HepG2 (cell line): ENCODE measurements around the gene GALNT15. TPM values are rescaled to one million over a fixed set of nuclear protein-coding genes. Genes with fewer than 3 reads are reported as not detected.

Experiments used
- DRAP1 ChIP-seq: IDR thresholded peaks from 2 replicates; pipeline ENCODE4 v1.6.1; 2016; ENCODE audit warnings: missing genetic modification reagents, missing compliant biosample characterization
- EZH2 ChIP-seq: conservative IDR thresholded peaks from 2 replicates; pipeline ENCODE4 v1.6.1; 2012; ENCODE audit warnings: mild to moderate bottlenecking, low read depth, low read length, moderate library complexity
- GATAD1 ChIP-seq: IDR thresholded peaks from 2 replicates; pipeline ENCODE4 v1.6.1; 2016; ENCODE audit warnings: missing genetic modification reagents, missing compliant biosample characterization
- IKZF1 ChIP-seq: fragments of 450-650 bp; IDR thresholded peaks from 2 replicates; pipeline ENCODE4 v1.7.1; 2016
- KLF16 ChIP-seq, 2 experiments: sonication (generic) in 1 of 2; formaldehyde crosslinking in 1 of 2; IDR thresholded peaks; 2 replicates each; pipeline versions ENCODE4 v1.6.1 to v1.8.0; 2016 to 2023; ENCODE audit warnings: missing genetic modification reagents in 2 of 2, missing compliant biosample characterization in 1 of 2
- MAFG ChIP-seq: sonication (generic); formaldehyde crosslinking; IDR thresholded peaks from 2 replicates; pipeline ENCODE4 v1.5.1; 2020; ENCODE audit warnings: mild to moderate bottlenecking, missing genetic modification reagents
- MAFK ChIP-seq, 2 experiments: IDR thresholded peaks in 1 of 2; conservative IDR thresholded peaks in 1 of 2; 2 replicates each; pipeline ENCODE4 v1.6.1; 2011; ENCODE audit warnings: improper control_type of control experiment in 2 of 2, low read length in 2 of 2
- MATR3 ChIP-seq: sonication (generic); formaldehyde crosslinking; IDR thresholded peaks from 2 replicates; pipeline ENCODE4 v1.4.0; 2020; ENCODE audit warnings: missing genetic modification reagents
- MIER2 ChIP-seq: IDR thresholded peaks from 2 replicates; pipeline ENCODE4 v1.6.1; 2016; ENCODE audit warnings: missing biosample characterization, missing genetic modification reagents
- POLR2G ChIP-seq: fragments of 200-400 bp; formaldehyde crosslinking; IDR thresholded peaks from 2 replicates; pipeline ENCODE4 v1.6.1; 2018; ENCODE audit warnings: mild to moderate bottlenecking, low read depth, low read length, moderate library complexity
- TCF7 ChIP-seq: sonication (generic); IDR thresholded peaks from 2 replicates; pipeline ENCODE4 v1.6.1; 2016; ENCODE audit warnings: antibody characterized with exemption, low read depth
- TSC22D2 ChIP-seq: sonication (generic); formaldehyde crosslinking; IDR thresholded peaks from 2 replicates; pipeline ENCODE4 v1.5.1; 2020; ENCODE audit warnings: missing genetic modification reagents, mild to moderate bottlenecking, borderline replicate concordance
- XBP1 ChIP-seq: sonication (generic); formaldehyde crosslinking; IDR thresholded peaks from 2 replicates; pipeline ENCODE4 v1.5.0; 2020; ENCODE audit warnings: missing genetic modification reagents
- ZFP62 ChIP-seq: sonication (generic); formaldehyde crosslinking; IDR thresholded peaks from 2 replicates; pipeline ENCODE4 v1.4.0; 2020; ENCODE audit warnings: missing genetic modification reagents
- ZNF276 ChIP-seq: sonication (generic); formaldehyde crosslinking; IDR thresholded peaks from 2 replicates; pipeline ENCODE4 v1.4.0; 2020; ENCODE audit warnings: mild to moderate bottlenecking, low read depth, missing genetic modification reagents
- ZNF280B ChIP-seq: sonication (generic); formaldehyde crosslinking; IDR thresholded peaks from 2 replicates; pipeline ENCODE4 v1.5.0; 2020; ENCODE audit warnings: missing genetic modification reagents, mild to moderate bottlenecking, borderline replicate concordance
- ZNF34 ChIP-seq: sonication (generic); formaldehyde crosslinking; IDR thresholded peaks from 2 replicates; pipeline ENCODE4 v1.4.0; 2020; ENCODE audit warnings: mild to moderate bottlenecking, missing genetic modification reagents, borderline replicate concordance
- ZNF646 ChIP-seq: sonication (generic); formaldehyde crosslinking; IDR thresholded peaks from 2 replicates; pipeline ENCODE4 v1.9.0; 2021; ENCODE audit warnings: mild to moderate bottlenecking, missing genetic modification reagents
- ZNF75D ChIP-seq: sonication (generic); formaldehyde crosslinking; IDR thresholded peaks from 2 replicates; pipeline ENCODE4 v1.8.1; 2023; ENCODE audit warnings: missing genetic modification reagents, mild to moderate bottlenecking, borderline replicate concordance
- ZNF850 ChIP-seq: sonication (generic); formaldehyde crosslinking; conservative IDR thresholded peaks from 2 replicates; pipeline ENCODE4 v1.9.0; 2021; ENCODE audit warnings: mild to moderate bottlenecking, missing genetic modification reagents
- polyA plus RNA-seq, 8 experiments: library from polyadenylated mRNA; depleted of rRNA in 3 of 8; stranded (reverse) in 7 of 8; unstranded in 1 of 8; fragments of >200 nt; fragmentation: Illumina TruSeq in 4 of 8; extraction: Trizol in 4 of 8; gene quantifications; 2 replicates each; pipeline versions ENCODE4 v1.2.1 to v1.2.3, GENCODE V29; 2011 to 2016; ENCODE audit warnings: low read depth in 4 of 8, missing spikeins in 1 of 8, mixed read lengths in 1 of 8; ENCODE audit not compliant: insufficient read depth in 1 of 8
- total RNA-seq, 5 experiments: library from RNA; depleted of rRNA; stranded (reverse); fragments of >200 nt; fragmentation: Illumina TruSeq; extraction: Trizol; gene quantifications; 2 replicates each; pipeline ENCODE4 v1.2.3, GENCODE V29; 2016; ENCODE audit warnings: low read depth in 1 of 5

The GALNT15 gene
- total and polyA plus RNA-seq, 2 of the 13 experiments (the other 11 are each of a cell fraction or from before 2014, with no cell fraction given) = 0.02 to 0.04 TPM

- TF ChIP-seq ZNF850 (CRISPR knock-in tag) (no peak), TSC22D2 (CRISPR knock-in tag) (peak; percentile 40; the same call in 1 of the 2 replicates), IKZF1 (no peak), XBP1 (CRISPR knock-in tag) (no peak), MAFG (CRISPR knock-in tag) (no peak), ZNF75D (no peak), DRAP1 (CRISPR knock-in tag) (0 out of 2 replicates have a peak, but pooled peaks have one; percentile 34), MAFK (conservative IDR thresholded peaks at IDR 0.05 in 1 of 2, IDR thresholded peaks at IDR 0.05 in 1 of 2; ENCODE audit: low read length in 2 of 2) (no peak), ZFP62 (CRISPR knock-in tag) (no peak), ZNF280B (CRISPR knock-in tag) (0 out of 2 replicates have a peak, but pooled peaks have one; percentile 37), ZNF646 (CRISPR knock-in tag) (no peak), POLR2G (no peak), TCF7 (no peak; the same call in 1 of the 2 replicates), MATR3 (CRISPR knock-in tag) (no peak), EZH2 (no peak), GATAD1 (CRISPR knock-in tag) (0 out of 2 replicates have a peak, but pooled peaks have one; percentile 37), ZNF34 (no peak), ZNF276 (CRISPR knock-in tag) (no peak), MIER2 (CRISPR knock-in tag) (no peak), KLF16 (CRISPR knock-in tag; IDR thresholded peaks at IDR 0.05) (0 out of 4 replicates have a peak, but pooled peaks of 1 of the 2 experiments have one; percentile 42)
These were observed 73.0 kb downstream of the GALNT15 start (continued) for GRCh38 chr3:16247282-16248061.
